Measurements from ENCODE around the gene ALOXE3.

ALOXE3 gene

DNA sequence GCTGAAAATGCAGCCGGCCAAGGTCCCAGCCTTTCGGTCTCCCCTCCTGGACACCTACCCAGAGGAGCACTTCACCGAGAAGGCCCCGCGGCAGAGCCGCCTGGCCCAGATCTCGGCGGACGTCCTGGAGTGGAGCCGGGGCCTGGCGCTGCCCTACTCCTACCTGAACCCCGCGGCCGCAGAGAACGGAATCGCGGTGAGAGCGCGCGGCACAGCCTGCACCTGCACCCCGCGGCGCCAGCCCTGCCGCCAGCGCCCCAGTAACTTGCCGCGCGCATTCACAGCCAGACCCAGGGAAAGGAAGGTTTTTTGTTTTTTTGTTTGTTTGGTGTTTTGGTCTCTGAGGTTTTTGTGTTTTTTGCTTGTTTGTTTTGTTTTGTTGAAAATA, 46.0 kb downstream of the ALOXE3 start (continued):
- TF ChIP-seq, protein P1, sequence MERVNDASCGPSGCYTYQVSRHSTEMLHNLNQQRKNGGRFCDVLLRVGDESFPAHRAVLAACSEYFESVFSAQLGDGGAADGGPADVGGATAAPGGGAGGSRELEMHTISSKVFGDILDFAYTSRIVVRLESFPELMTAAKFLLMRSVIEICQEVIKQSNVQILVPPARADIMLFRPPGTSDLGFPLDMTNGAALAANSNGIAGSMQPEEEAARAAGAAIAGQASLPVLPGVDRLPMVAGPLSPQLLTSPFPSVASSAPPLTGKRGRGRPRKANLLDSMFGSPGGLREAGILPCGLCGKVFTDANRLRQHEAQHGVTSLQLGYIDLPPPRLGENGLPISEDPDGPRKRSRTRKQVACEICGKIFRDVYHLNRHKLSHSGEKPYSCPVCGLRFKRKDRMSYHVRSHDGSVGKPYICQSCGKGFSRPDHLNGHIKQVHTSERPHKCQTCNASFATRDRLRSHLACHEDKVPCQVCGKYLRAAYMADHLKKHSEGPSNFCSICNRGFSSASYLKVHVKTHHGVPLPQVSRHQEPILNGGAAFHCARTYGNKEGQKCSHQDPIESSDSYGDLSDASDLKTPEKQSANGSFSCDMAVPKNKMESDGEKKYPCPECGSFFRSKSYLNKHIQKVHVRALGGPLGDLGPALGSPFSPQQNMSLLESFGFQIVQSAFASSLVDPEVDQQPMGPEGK (CRISPR knock-in tag; IDR thresholded peaks at IDR 0.05; ENCODE audit: borderline replicate concordance) = no peak

DNA sequence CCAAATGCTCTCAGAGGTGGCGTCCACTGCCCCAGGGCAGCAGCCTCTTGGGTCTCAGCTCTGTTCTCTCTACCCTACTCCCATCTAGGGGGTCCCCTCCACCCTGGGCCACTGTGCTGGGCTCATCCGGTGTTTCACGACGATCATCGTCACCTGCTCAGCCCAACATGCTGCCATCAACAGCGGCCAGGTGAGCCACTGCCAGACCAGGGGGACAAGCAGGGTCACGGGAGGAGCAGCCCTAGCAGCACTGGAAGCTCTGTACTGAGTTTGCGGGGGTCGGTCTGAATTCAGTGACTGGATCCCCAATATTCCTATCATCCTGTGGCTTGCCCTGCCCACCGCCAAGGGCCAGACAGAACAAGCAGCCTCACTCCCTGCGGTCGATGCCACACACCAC, 46.8 kb downstream of the ALOXE3 start:
- no peak for ATAC-seq
- TF ChIP-seq ZNF8 (CRISPR knock-in tag; IDR thresholded peaks at IDR 0.05) (no peak), GLIS3 (CRISPR knock-in tag; IDR thresholded peaks at IDR 0.05) (no peak), CSDC2 (CRISPR knock-in tag; IDR thresholded peaks at IDR 0.05) (no peak), OSR1 (CRISPR knock-in tag; IDR thresholded peaks at IDR 0.05) (no peak), BACH2 (CRISPR knock-in tag; IDR thresholded peaks at IDR 0.05; ENCODE audit: borderline replicate concordance) (no peak), ZNF565 (CRISPR knock-in tag; conservative IDR thresholded peaks at IDR 0.05; ENCODE audit: low read depth) (no peak), PPARA (CRISPR knock-in tag; IDR thresholded peaks at IDR 0.05; ENCODE audit: borderline replicate concordance) (no peak)
- TF ChIP-seq, protein P1 (CRISPR knock-in tag; IDR thresholded peaks at IDR 0.05; ENCODE audit: borderline replicate concordance) = no peak
- TF ChIP-seq, protein P2, sequence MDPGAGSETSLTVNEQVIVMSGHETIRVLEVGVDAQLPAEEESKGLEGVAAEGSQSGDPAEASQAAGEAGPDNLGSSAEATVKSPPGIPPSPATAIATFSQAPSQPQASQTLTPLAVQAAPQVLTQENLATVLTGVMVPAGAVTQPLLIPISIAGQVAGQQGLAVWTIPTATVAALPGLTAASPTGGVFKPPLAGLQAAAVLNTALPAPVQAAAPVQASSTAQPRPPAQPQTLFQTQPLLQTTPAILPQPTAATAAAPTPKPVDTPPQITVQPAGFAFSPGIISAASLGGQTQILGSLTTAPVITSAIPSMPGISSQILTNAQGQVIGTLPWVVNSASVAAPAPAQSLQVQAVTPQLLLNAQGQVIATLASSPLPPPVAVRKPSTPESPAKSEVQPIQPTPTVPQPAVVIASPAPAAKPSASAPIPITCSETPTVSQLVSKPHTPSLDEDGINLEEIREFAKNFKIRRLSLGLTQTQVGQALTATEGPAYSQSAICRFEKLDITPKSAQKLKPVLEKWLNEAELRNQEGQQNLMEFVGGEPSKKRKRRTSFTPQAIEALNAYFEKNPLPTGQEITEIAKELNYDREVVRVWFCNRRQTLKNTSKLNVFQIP (CRISPR knock-in tag; IDR thresholded peaks at IDR 0.05; ENCODE audit: borderline replicate concordance, low read depth) = no peak

DNA sequence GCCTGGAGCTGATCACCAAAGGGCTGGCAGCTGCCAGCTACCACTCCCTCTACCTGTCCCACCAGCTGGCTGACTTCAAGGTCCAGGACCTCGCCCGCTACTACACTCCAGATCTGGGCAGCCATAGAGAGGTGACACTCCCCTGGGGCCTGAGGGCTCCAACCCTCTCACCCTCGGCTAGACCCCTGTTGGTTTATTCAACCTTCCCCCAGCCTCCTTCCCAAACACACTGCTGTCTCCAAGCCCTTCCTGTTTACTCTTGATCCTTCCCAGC, 48.8 kb downstream of the ALOXE3 start:
- no peak for ATAC-seq
- no peak for TF ChIP-seq ZNF70 (CRISPR knock-in tag; IDR thresholded peaks at IDR 0.05)
- no peak for TF ChIP-seq ESRRG (CRISPR knock-in tag; IDR thresholded peaks at IDR 0.05)
- TF ChIP-seq, protein P3, sequence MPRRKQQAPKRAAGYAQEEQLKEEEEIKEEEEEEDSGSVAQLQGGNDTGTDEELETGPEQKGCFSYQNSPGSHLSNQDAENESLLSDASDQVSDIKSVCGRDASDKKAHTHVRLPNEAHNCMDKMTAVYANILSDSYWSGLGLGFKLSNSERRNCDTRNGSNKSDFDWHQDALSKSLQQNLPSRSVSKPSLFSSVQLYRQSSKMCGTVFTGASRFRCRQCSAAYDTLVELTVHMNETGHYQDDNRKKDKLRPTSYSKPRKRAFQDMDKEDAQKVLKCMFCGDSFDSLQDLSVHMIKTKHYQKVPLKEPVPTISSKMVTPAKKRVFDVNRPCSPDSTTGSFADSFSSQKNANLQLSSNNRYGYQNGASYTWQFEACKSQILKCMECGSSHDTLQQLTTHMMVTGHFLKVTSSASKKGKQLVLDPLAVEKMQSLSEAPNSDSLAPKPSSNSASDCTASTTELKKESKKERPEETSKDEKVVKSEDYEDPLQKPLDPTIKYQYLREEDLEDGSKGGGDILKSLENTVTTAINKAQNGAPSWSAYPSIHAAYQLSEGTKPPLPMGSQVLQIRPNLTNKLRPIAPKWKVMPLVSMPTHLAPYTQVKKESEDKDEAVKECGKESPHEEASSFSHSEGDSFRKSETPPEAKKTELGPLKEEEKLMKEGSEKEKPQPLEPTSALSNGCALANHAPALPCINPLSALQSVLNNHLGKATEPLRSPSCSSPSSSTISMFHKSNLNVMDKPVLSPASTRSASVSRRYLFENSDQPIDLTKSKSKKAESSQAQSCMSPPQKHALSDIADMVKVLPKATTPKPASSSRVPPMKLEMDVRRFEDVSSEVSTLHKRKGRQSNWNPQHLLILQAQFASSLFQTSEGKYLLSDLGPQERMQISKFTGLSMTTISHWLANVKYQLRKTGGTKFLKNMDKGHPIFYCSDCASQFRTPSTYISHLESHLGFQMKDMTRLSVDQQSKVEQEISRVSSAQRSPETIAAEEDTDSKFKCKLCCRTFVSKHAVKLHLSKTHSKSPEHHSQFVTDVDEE (CRISPR knock-in tag; IDR thresholded peaks at IDR 0.05) = no peak
- TF ChIP-seq CSDC2 (CRISPR knock-in tag; IDR thresholded peaks at IDR 0.05) = no peak
- TF ChIP-seq ZC3H10 (CRISPR knock-in tag; IDR thresholded peaks at IDR 0.05) = no peak
- TF ChIP-seq ZNF8 (CRISPR knock-in tag; IDR thresholded peaks at IDR 0.05) = no peak

DNA sequence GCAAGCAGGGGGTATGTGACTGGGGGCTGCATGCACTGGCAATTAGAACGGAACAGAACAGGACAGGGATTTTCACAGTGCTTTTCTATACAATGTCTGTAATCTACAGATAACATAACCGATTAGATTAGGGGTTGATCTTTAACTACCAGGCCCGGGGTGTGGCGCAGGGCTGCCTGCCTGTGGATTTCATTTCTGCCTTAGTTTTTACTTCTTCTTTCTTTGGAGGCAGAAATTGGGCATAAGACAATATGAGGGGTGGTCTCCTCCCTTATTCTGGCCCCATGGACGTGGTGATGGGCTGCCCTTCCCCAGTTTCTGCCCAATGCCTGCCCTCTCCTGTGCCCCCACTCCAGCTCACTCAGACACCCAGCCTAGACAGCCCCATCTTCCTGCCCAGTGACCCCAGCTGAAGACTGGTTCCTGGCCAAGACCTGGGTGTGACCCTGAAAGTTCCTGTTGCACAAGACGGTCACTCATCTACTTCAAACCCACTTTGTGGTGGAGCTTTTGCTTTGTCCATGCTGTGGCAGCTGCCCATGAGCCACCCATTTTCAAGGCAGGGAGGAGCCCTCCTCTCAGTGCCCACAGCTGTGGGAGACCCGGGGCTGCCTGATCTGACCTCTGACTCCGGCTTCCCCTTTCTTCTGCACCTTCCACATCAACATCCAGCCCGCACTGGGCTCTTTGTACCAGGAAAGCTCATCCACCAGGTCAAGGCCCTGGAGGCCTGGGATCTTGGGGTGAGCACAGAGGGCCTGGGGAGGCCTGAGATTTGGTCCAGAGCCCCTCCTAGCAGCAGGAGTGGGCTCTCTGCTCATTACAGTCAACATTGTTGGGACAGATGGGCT, 49.4 kb downstream of the ALOXE3 start:
- ATAC-seq = no peak

More for the DNA sequence above, 49.4 kb downstream of the ALOXE3 start:
- TF ChIP-seq ZFP30 (CRISPR knock-in tag; IDR thresholded peaks at IDR 0.05) (no peak), ISL1 (CRISPR knock-in tag; IDR thresholded peaks at IDR 0.05) (no peak), ESRRG (CRISPR knock-in tag; IDR thresholded peaks at IDR 0.05) (no peak), RARB (CRISPR knock-in tag; IDR thresholded peaks at IDR 0.05) (no peak), ZC3H10 (CRISPR knock-in tag; IDR thresholded peaks at IDR 0.05) (no peak), ARNTL (CRISPR knock-in tag; IDR thresholded peaks at IDR 0.05; ENCODE audit: borderline replicate concordance, low read depth) (no peak), SNAI2 (CRISPR knock-in tag; IDR thresholded peaks at IDR 0.05) (no peak)
- TF ChIP-seq, protein P4, sequence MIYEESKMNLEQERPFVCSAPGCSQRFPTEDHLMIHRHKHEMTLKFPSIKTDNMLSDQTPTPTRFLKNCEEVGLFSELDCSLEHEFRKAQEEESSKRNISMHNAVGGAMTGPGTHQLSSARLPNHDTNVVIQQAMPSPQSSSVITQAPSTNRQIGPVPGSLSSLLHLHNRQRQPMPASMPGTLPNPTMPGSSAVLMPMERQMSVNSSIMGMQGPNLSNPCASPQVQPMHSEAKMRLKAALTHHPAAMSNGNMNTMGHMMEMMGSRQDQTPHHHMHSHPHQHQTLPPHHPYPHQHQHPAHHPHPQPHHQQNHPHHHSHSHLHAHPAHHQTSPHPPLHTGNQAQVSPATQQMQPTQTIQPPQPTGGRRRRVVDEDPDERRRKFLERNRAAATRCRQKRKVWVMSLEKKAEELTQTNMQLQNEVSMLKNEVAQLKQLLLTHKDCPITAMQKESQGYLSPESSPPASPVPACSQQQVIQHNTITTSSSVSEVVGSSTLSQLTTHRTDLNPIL (CRISPR knock-in tag; IDR thresholded peaks at IDR 0.05; ENCODE audit: low read depth) = no peak
- TF ChIP-seq, protein P1 (CRISPR knock-in tag; IDR thresholded peaks at IDR 0.05; ENCODE audit: borderline replicate concordance) = no peak
- TF ChIP-seq, protein P2 (CRISPR knock-in tag; IDR thresholded peaks at IDR 0.05; ENCODE audit: borderline replicate concordance, low read depth) = no peak

Data from SK-N-SH treated with all-trans-retinoic acid at 6 μM for 48 hours (cell line).